GM23338 (cell line): ENCODE results near the gene CERK. TPM values are rescaled to one million over a fixed set of nuclear protein-coding genes. Genes with fewer than 3 reads are reported as not detected.

ENCODE experiments used
- ATAC-seq: fragments of 200-7000 bp; cut with Tn5 transposase; 3 replicates; pipeline ENCODE4 v1.9.1; 2020
- DNase-seq: peaks from one replicate; pipeline ENCODE4 v3.0.0-alpha.2; 2015; ENCODE audit warnings: low spot score
- H2AFZ ChIP-seq: fragments of 200-600 bp; sonication (generic); 2 replicates; pipeline ENCODE4 v1.8.0; 2016; ENCODE audit warnings: antibody characterized with exemption, mild to moderate bottlenecking, moderate library complexity
- H3F3A ChIP-seq: fragments of 200-600 bp; sonication (generic); replicated peaks from 2 replicates; pipeline ENCODE4 v1.8.0; 2017; ENCODE audit warnings: antibody characterized with exemption, mixed run types, low read depth
- H3K27ac ChIP-seq: fragments of 200-600 bp; sonication (generic); 2 replicates; pipeline ENCODE4 v1.6.1; 2016; ENCODE audit warnings: low read depth
- H3K27me3 ChIP-seq: fragments of 200-600 bp; sonication (generic); 2 replicates; pipeline ENCODE4 v1.8.0; 2016; ENCODE audit warnings: mild to moderate bottlenecking, mixed run types, moderate library complexity; ENCODE audit not compliant: insufficient read depth
- H3K36me3 ChIP-seq: fragments of 200-600 bp; sonication (generic); 2 replicates; pipeline ENCODE4 v1.8.0; 2016; ENCODE audit warnings: mild to moderate bottlenecking; ENCODE audit not compliant: insufficient read depth
- H3K4me1 ChIP-seq: fragments of 200-600 bp; sonication (generic); 2 replicates; pipeline ENCODE4 v1.8.0; 2016; ENCODE audit warnings: mild to moderate bottlenecking, moderate library complexity; ENCODE audit not compliant: insufficient read depth
- H3K4me2 ChIP-seq: fragments of 200-600 bp; sonication (generic); 2 replicates; pipeline ENCODE4 v1.7.1; 2017; ENCODE audit warnings: mixed run types
- H3K4me3 ChIP-seq: fragments of 200-600 bp; sonication (generic); 2 replicates; pipeline ENCODE4 v1.6.1; 2016; ENCODE audit warnings: mixed run types
- H3K79me2 ChIP-seq: fragments of 200-600 bp; sonication (generic); replicated peaks from 2 replicates; pipeline ENCODE4 v1.8.0; 2017; ENCODE audit warnings: mild to moderate bottlenecking; ENCODE audit not compliant: insufficient read depth
- H3K9me2 ChIP-seq: fragments of 200-600 bp; sonication (generic); 2 replicates; pipeline ENCODE4 v1.8.0; 2017; ENCODE audit not compliant: insufficient read depth
- H4K20me1 ChIP-seq: fragments of 200-600 bp; sonication (generic); replicated peaks from 2 replicates; pipeline ENCODE4 v1.8.0; 2017; ENCODE audit warnings: mild to moderate bottlenecking; ENCODE audit not compliant: insufficient read depth
- H3K27ac Mint-ChIP-seq: 2 replicates; pipeline ENCODE4 v1.8.0; 2020; ENCODE audit warnings: inconsistent platforms, mild to moderate bottlenecking, moderate library complexity, mixed read lengths
- H3K27me3 Mint-ChIP-seq: 3 replicates; pipeline ENCODE4 v1.8.0; 2022; ENCODE audit warnings: low read depth, mild to moderate bottlenecking, moderate library complexity, mixed read lengths, inconsistent platforms; ENCODE audit not compliant: insufficient read depth, poor library complexity
- H3K36me3 Mint-ChIP-seq: 3 replicates; pipeline ENCODE4 v1.8.0; 2021; ENCODE audit warnings: low read depth, mild to moderate bottlenecking, inconsistent platforms, moderate library complexity, mixed read lengths
- H3K4me1 Mint-ChIP-seq: 3 replicates; pipeline ENCODE4 v1.8.0; 2020; ENCODE audit warnings: mild to moderate bottlenecking, inconsistent platforms, mixed read lengths
- H3K4me3 Mint-ChIP-seq: 3 replicates; pipeline ENCODE4 v1.8.0; 2021; ENCODE audit warnings: moderate library complexity, mild to moderate bottlenecking, inconsistent platforms, mixed read lengths
- H3K9me3 Mint-ChIP-seq: 3 replicates; pipeline ENCODE4 v1.8.0; 2020; ENCODE audit warnings: moderate library complexity, mild to moderate bottlenecking, inconsistent platforms, mixed read lengths
- CREB1 ChIP-seq: fragments of 250-450 bp; sonication (Bioruptor Pico); IDR thresholded peaks from 2 replicates; pipeline ENCODE4 v1.5.0; 2020; ENCODE audit warnings: low read depth, mild to moderate bottlenecking, moderate library complexity
- EZH2 ChIP-seq: fragments of 200-600 bp; sonication (generic); IDR thresholded peaks from one replicate; pipeline ENCODE4 v1.8.0; 2017; ENCODE audit warnings: antibody characterized with exemption, mild to moderate bottlenecking, low read depth; ENCODE audit not compliant: unreplicated experiment
- EZH2phosphoT487 ChIP-seq: fragments of 200-600 bp; sonication (generic); IDR thresholded peaks from one replicate; pipeline ENCODE4 v1.8.1; 2018; ENCODE audit warnings: antibody characterized with exemption; ENCODE audit not compliant: unreplicated experiment
- JUNB ChIP-seq: IDR thresholded peaks from one replicate; pipeline ENCODE4 v1.6.1; 2016; ENCODE audit warnings: antibody characterized with exemption; ENCODE audit not compliant: unreplicated experiment
- NANOG ChIP-seq: IDR thresholded peaks from 2 replicates; pipeline ENCODE4 v1.6.1; 2016; ENCODE audit warnings: antibody characterized with exemption, borderline replicate concordance
- POLR2AphosphoS5 ChIP-seq: IDR thresholded peaks from 2 replicates; pipeline ENCODE4 v1.6.1; 2016; ENCODE audit warnings: antibody characterized with exemption, low read depth
- STAT1 ChIP-seq: IDR thresholded peaks from one replicate; pipeline ENCODE4 v1.6.1; 2016; ENCODE audit warnings: antibody characterized with exemption; ENCODE audit not compliant: unreplicated experiment
- ZNF114 ChIP-seq: fragments of 250-450 bp; sonication (Bioruptor Pico); IDR thresholded peaks from 2 replicates; pipeline ENCODE4 v1.5.0; 2020; ENCODE audit warnings: mild to moderate bottlenecking, moderate library complexity
- ZNF331 ChIP-seq: fragments of 250-450 bp; sonication (Bioruptor Pico); IDR thresholded peaks from 2 replicates; pipeline ENCODE4 v1.5.0; 2020; ENCODE audit warnings: low read depth, mild to moderate bottlenecking, moderate library complexity
- polyA plus RNA-seq: library from polyadenylated mRNA; unstranded; fragments of >200 nt; fragmentation: Nextera tagmentation; extraction: Ambion mirVana; gene quantifications from 2 replicates; pipeline ENCODE4 v1.2.1, GENCODE V29; 2016
- total RNA-seq: library from RNA; depleted of rRNA; stranded (reverse); fragments of >200 nt; shearing (Covaris generic); gene quantifications from 2 replicates; pipeline ENCODE4 v1.2.3, GENCODE V29; 2014
- TF ChIP-seq, protein P1 (sequence below): IDR thresholded peaks from 2 replicates; pipeline ENCODE4 v1.6.1; 2016; ENCODE audit warnings: antibody characterized with exemption
- TF ChIP-seq, protein P2 (sequence below), 2 experiments: fragments of 200-600 bp in 1 of 2; sonication (generic) in 1 of 2; conservative IDR thresholded peaks; 2 replicates each; pipeline versions ENCODE4 v1.5.1 to v1.6.1; 2016 to 2017; ENCODE audit warnings: antibody characterized with exemption in 2 of 2, low read depth in 2 of 2, mild to moderate bottlenecking in 2 of 2, moderate library complexity in 1 of 2
- TF ChIP-seq, protein P3 (sequence below): fragments of 250-450 bp; sonication (Bioruptor Pico); IDR thresholded peaks from 2 replicates; pipeline ENCODE4 v1.5.0; 2020; ENCODE audit warnings: mild to moderate bottlenecking, moderate library complexity
- TF ChIP-seq, protein P4 (sequence below): IDR thresholded peaks from one replicate; pipeline ENCODE4 v1.6.1; 2018; ENCODE audit warnings: antibody characterized with exemption; ENCODE audit not compliant: unreplicated experiment

Gene CERK
- total and polyA plus RNA-seq, 2 experiments from 2014 or later = 12.7 to 62.9 TPM

DNA sequence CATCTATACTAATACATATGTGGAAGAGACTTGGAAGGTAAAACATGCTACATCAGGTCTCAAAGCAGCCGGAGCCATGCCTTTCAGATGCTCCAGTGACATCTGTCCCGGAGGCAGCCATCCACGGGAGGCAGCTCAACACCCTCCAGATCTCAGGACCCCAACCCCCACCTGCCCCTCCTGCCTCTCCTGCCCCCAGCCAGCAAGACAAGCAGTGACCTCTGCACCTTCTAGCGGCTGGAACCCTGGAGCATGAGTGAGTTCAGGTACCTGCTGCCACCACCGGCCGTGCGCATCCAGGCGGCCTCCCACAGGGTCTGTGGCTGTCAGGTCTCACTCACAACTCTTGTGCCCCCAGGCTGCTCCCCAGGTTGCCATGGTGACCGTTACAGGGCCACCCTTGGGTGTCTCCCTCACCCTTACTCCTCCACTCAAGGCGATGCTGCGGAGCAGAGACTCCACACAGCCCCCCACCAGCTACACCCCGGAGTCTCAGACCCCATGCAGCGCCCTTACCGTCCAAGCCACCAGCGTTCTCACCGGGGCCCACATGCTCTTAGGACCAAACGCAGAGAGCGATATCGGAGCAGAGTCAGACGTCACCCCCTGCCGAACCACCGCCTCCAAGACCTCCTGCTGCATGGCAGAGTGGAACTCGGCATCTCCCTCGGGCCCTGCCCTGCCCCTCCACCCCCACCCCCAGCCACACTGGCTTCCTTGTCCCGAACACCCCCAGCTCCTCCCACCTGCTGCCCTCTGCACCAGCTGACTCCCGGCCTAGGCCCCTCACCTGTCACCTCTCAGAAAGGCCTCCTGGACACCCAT lies 34.7 kb downstream of the CERK start:
- no peaks in the 10 kb centered on the region for H4K20me1 ChIP-seq
- H3K27ac ChIP-seq = no peak overlapping the region
- no peak overlapping the region for H3K4me3 ChIP-seq
- H3K9me3 Mint-ChIP-seq = no peaks in the 10 kb centered on the region; the same call in 2 of the 3 replicates
- peaks cover 55% of the 10 kb centered on the region for H3K36me3 Mint-ChIP-seq
- no peaks in the 10 kb centered on the region for H3K27me3 ChIP-seq
- DNase-seq (no peak), ATAC-seq (no peak)
- H3K27me3 Mint-ChIP-seq = peaks cover 2% of the 10 kb centered on the region
- H3K27ac Mint-ChIP-seq = no peak overlapping the region; the same call in 1 of the 2 replicates
- H3K4me1 ChIP-seq = no peaks in the 10 kb centered on the region
- no peaks in the 10 kb centered on the region for H3K36me3 ChIP-seq
- no peaks in the 10 kb centered on the region for H3K79me2 ChIP-seq
- H3K4me3 Mint-ChIP-seq = no peak overlapping the region
- no peaks in the 10 kb centered on the region for H3K9me2 ChIP-seq
- TF ChIP-seq, protein P1, sequence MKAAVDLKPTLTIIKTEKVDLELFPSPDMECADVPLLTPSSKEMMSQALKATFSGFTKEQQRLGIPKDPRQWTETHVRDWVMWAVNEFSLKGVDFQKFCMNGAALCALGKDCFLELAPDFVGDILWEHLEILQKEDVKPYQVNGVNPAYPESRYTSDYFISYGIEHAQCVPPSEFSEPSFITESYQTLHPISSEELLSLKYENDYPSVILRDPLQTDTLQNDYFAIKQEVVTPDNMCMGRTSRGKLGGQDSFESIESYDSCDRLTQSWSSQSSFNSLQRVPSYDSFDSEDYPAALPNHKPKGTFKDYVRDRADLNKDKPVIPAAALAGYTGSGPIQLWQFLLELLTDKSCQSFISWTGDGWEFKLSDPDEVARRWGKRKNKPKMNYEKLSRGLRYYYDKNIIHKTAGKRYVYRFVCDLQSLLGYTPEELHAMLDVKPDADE = no peak
- TF ChIP-seq STAT1 (no peak), EZH2 (no peak), CREB1 (CRISPR knock-in tag) (no peak), JUNB (no peak), EZH2phosphoT487 (no peak), ZNF331 (CRISPR knock-in tag) (no peak), POLR2AphosphoS5 (no peak), ZNF114 (CRISPR knock-in tag) (no peak), NANOG (no peak)
- TF ChIP-seq, protein P2, sequence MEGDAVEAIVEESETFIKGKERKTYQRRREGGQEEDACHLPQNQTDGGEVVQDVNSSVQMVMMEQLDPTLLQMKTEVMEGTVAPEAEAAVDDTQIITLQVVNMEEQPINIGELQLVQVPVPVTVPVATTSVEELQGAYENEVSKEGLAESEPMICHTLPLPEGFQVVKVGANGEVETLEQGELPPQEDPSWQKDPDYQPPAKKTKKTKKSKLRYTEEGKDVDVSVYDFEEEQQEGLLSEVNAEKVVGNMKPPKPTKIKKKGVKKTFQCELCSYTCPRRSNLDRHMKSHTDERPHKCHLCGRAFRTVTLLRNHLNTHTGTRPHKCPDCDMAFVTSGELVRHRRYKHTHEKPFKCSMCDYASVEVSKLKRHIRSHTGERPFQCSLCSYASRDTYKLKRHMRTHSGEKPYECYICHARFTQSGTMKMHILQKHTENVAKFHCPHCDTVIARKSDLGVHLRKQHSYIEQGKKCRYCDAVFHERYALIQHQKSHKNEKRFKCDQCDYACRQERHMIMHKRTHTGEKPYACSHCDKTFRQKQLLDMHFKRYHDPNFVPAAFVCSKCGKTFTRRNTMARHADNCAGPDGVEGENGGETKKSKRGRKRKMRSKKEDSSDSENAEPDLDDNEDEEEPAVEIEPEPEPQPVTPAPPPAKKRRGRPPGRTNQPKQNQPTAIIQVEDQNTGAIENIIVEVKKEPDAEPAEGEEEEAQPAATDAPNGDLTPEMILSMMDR (conservative IDR thresholded peaks at IDR 0.05; ENCODE audit: low read depth in 2 of 2) = no peak
- TF ChIP-seq, protein P3, sequence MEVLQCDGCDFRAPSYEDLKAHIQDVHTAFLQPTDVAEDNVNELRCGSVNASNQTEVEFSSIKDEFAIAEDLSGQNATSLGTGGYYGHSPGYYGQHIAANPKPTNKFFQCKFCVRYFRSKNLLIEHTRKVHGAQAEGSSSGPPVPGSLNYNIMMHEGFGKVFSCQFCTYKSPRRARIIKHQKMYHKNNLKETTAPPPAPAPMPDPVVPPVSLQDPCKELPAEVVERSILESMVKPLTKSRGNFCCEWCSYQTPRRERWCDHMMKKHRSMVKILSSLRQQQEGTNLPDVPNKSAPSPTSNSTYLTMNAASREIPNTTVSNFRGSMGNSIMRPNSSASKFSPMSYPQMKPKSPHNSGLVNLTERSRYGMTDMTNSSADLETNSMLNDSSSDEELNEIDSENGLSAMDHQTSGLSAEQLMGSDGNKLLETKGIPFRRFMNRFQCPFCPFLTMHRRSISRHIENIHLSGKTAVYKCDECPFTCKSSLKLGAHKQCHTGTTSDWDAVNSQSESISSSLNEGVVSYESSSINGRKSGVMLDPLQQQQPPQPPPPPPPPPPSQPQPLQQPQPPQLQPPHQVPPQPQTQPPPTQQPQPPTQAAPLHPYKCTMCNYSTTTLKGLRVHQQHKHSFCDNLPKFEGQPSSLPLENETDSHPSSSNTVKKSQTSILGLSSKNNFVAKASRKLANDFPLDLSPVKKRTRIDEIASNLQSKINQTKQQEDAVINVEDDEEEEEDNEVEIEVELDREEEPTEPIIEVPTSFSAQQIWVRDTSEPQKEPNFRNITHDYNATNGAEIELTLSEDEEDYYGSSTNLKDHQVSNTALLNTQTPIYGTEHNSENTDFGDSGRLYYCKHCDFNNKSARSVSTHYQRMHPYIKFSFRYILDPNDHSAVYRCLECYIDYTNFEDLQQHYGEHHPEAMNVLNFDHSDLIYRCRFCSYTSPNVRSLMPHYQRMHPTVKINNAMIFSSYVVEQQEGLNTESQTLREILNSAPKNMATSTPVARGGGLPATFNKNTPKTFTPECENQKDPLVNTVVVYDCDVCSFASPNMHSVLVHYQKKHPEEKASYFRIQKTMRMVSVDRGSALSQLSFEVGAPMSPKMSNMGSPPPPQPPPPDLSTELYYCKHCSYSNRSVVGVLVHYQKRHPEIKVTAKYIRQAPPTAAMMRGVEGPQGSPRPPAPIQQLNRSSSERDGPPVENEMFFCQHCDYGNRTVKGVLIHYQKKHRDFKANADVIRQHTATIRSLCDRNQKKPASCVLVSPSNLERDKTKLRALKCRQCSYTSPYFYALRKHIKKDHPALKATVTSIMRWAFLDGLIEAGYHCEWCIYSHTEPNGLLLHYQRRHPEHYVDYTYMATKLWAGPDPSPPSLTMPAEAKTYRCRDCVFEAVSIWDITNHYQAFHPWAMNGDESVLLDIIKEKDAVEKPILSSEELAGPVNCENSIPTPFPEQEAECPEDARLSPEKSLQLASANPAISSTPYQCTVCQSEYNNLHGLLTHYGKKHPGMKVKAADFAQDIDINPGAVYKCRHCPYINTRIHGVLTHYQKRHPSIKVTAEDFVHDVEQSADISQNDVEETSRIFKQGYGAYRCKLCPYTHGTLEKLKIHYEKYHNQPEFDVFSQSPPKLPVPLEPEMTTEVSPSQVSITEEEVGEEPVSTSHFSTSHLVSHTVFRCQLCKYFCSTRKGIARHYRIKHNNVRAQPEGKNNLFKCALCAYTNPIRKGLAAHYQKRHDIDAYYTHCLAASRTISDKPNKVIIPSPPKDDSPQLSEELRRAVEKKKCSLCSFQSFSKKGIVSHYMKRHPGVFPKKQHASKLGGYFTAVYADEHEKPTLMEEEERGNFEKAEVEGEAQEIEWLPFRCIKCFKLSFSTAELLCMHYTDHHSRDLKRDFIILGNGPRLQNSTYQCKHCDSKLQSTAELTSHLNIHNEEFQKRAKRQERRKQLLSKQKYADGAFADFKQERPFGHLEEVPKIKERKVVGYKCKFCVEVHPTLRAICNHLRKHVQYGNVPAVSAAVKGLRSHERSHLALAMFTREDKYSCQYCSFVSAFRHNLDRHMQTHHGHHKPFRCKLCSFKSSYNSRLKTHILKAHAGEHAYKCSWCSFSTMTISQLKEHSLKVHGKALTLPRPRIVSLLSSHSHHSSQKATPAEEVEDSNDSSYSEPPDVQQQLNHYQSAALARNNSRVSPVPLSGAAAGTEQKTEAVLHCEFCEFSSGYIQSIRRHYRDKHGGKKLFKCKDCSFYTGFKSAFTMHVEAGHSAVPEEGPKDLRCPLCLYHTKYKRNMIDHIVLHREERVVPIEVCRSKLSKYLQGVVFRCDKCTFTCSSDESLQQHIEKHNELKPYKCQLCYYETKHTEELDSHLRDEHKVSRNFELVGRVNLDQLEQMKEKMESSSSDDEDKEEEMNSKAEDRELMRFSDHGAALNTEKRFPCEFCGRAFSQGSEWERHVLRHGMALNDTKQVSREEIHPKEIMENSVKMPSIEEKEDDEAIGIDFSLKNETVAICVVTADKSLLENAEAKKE (CRISPR knock-in tag) = no peak
- TF ChIP-seq, protein P4, sequence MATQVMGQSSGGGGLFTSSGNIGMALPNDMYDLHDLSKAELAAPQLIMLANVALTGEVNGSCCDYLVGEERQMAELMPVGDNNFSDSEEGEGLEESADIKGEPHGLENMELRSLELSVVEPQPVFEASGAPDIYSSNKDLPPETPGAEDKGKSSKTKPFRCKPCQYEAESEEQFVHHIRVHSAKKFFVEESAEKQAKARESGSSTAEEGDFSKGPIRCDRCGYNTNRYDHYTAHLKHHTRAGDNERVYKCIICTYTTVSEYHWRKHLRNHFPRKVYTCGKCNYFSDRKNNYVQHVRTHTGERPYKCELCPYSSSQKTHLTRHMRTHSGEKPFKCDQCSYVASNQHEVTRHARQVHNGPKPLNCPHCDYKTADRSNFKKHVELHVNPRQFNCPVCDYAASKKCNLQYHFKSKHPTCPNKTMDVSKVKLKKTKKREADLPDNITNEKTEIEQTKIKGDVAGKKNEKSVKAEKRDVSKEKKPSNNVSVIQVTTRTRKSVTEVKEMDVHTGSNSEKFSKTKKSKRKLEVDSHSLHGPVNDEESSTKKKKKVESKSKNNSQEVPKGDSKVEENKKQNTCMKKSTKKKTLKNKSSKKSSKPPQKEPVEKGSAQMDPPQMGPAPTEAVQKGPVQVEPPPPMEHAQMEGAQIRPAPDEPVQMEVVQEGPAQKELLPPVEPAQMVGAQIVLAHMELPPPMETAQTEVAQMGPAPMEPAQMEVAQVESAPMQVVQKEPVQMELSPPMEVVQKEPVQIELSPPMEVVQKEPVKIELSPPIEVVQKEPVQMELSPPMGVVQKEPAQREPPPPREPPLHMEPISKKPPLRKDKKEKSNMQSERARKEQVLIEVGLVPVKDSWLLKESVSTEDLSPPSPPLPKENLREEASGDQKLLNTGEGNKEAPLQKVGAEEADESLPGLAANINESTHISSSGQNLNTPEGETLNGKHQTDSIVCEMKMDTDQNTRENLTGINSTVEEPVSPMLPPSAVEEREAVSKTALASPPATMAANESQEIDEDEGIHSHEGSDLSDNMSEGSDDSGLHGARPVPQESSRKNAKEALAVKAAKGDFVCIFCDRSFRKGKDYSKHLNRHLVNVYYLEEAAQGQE = no peak
- 0 out of 3 replicates have a peak, but pooled peaks cover 2% of the 10 kb centered on the region for H3K4me1 Mint-ChIP-seq
- no peak overlapping the region for H2AFZ ChIP-seq
- H3F3A ChIP-seq = no peaks in the 10 kb centered on the region
- H3K4me2 ChIP-seq = no peak overlapping the region
